Measurements from ENCODE around the gene C1orf226.

- TF ChIP-seq POLR2A (IDR thresholded peaks at IDR 0.05): no peak
- no peak for TF ChIP-seq CTCF (IDR thresholded peaks at IDR 0.05)
Observed at GRCh38 chr1:162359523-162360236, 21.8 kb upstream of the C1orf226 start.
